ENCODE data around the gene TRAF7.

DNA sequence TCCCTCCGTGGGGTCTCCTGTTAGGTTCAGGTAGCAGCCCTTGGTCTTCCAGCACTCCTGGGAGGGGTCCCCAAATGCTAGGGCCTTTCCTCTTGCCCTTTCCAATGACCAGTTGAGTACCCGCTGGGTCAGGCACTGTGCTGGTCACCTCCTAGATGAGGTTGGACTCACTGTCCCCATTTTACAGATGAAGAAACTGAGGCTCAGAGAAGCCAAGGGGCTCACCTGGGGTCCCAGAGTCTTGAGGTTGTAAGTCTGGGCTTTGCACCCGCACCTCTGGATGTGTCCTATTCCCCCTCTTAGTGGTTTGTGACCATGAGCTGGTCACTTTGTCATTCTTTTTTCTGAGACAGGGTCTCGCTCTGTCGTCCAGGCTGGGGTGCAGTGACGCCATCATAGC, 42.2 kb downstream of the TRAF7 start:
- TF ChIP-seq CTCF (IDR thresholded peaks at IDR 0.05): no peak
- no peak for TF ChIP-seq EP300 (IDR thresholded peaks at IDR 0.05)
